Peyer's patch (tissue), 4 donors: Measurements from ENCODE around the gene DNAH3. TPM values are rescaled to one million over a fixed set of nuclear protein-coding genes. Genes with fewer than 3 reads are reported as not detected.

Experiments
- DNase-seq, 3 donors: peaks; one replicate each; pipeline ENCODE4 v3.0.0-alpha.2; 2017 to 2019
- H3K27ac ChIP-seq, 4 donors: fragments of 200-600 bp; sonication (generic); one replicate each; pipeline ENCODE4 v1.5.1; 2016 to 2019
- H3K27me3 ChIP-seq, 2 donors: fragments of 200-600 bp; sonication (generic); one replicate each; pipeline ENCODE4 v1.5.1; 2019
- H3K36me3 ChIP-seq, 3 donors: fragments of 200-600 bp; sonication (generic); one replicate each; pipeline ENCODE4 v1.5.1; 2016 to 2019
- H3K4me1 ChIP-seq, 4 donors: fragments of 200-600 bp; sonication (generic); one replicate each; pipeline ENCODE4 v1.5.1; 2016 to 2019
- H3K4me3 ChIP-seq, 4 donors: fragments of 200-600 bp; sonication (generic); 1 replicate in 3 of 4; 2 replicates in 1 of 4; pipeline ENCODE4 v1.5.1; 2016 to 2019; ENCODE audit warnings: mild to moderate bottlenecking in 1 of 4
- H3K9me3 ChIP-seq, 4 donors: fragments of 200-600 bp; sonication (generic); one replicate each; pipeline ENCODE4 v1.5.1; 2016 to 2019; ENCODE audit warnings: mild to moderate bottlenecking in 1 of 4
- POLR2A ChIP-seq, 2 donors: fragments of 450-650 bp; IDR thresholded peaks; one replicate each; pipeline ENCODE4 v1.5.1; 2017; ENCODE audit warnings: antibody characterized with exemption in 2 of 2, mild to moderate bottlenecking in 2 of 2, moderate library complexity in 2 of 2
- total RNA-seq, 4 donors: library from RNA; depleted of rRNA; stranded (reverse); fragments of >200 nt; gene quantifications; one replicate each; pipeline ENCODE4 v1.1.0, GENCODE V29; 2016
- TF ChIP-seq, protein P1 (sequence below), 6 experiments: fragments of 450-650 bp in 4 of 6; fragments of 200-600 bp in 2 of 6; sonication (generic) in 1 of 6; IDR thresholded peaks; one replicate each; pipeline ENCODE4 v1.5.1; 2017 to 2019; ENCODE audit warnings: antibody characterized with exemption in 6 of 6, mild to moderate bottlenecking in 3 of 6, moderate library complexity in 1 of 6

DNAH3 gene
- total RNA-seq, 4 donors from 2014 or later: 2.1 to 6.7 (median 4.5) TPM

DNA sequence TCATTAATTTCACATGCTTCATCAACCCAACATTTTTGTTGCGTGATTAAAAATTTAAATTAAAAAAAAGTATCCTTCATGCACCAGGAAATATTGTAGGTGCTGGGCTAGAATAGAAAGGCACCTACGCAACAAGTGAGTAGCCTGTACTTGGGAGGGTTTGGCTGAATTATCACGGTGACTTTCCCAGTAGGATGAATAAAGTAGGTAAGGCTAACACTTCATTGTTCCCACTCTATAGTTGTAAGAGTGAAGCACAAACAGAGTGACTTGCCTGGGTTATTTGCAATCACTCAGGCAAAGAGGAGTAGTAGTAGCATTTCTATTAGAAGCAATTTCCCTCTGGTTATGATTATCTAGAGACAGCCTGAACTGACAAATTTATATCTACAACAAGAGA lies 62.5 kb downstream of the DNAH3 start:
- DNase-seq: no peak
- no peaks in the 10 kb centered on the region for H3K36me3 ChIP-seq
- no peaks in the 10 kb centered on the region for H3K27me3 ChIP-seq
- no peak overlapping the region for H3K4me3 ChIP-seq
- H3K9me3 ChIP-seq: no peaks in the 10 kb centered on the region
- no peak overlapping the region for H3K27ac ChIP-seq
- TF ChIP-seq, protein P1, sequence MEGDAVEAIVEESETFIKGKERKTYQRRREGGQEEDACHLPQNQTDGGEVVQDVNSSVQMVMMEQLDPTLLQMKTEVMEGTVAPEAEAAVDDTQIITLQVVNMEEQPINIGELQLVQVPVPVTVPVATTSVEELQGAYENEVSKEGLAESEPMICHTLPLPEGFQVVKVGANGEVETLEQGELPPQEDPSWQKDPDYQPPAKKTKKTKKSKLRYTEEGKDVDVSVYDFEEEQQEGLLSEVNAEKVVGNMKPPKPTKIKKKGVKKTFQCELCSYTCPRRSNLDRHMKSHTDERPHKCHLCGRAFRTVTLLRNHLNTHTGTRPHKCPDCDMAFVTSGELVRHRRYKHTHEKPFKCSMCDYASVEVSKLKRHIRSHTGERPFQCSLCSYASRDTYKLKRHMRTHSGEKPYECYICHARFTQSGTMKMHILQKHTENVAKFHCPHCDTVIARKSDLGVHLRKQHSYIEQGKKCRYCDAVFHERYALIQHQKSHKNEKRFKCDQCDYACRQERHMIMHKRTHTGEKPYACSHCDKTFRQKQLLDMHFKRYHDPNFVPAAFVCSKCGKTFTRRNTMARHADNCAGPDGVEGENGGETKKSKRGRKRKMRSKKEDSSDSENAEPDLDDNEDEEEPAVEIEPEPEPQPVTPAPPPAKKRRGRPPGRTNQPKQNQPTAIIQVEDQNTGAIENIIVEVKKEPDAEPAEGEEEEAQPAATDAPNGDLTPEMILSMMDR (IDR thresholded peaks at IDR 0.05): no peak
- no peak for TF ChIP-seq POLR2A (IDR thresholded peaks at IDR 0.05)
- no peaks in the 10 kb centered on the region for H3K4me1 ChIP-seq

DNA sequence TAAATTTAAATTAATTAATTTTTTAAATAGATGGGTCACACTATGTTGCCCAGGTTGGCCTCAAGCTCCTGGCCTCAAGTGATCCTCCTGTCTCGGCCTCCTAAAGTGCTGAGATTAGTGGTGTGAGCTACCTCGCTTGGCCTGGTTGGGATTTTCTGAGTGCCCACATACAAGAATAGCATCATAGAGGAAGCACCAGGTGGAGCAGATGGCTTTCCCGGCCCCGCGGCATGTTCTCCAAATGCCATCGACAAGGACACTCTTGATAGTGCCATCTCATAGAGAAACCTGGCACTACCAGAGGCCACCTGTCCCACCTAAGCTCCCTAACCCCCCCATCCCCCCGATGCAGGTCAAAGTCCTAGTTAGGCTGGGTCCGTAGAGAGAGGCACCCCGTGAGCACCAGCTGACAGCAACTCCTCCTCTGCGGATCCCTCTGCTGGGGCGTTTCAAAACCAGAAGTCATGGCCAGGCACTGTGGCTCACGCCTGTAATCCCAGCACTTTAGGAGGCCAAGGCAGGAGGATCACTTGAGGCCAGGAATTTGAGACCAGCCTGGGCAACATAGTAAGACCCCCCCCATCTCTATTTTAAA lies 65.9 kb downstream of the DNAH3 start:
- Histone ChIP-seq H3K27ac (no peak overlapping the region), H3K9me3 (no peaks in the 10 kb centered on the region), H3K27me3 (no peaks in the 10 kb centered on the region), H3K4me1 (no peaks in the 10 kb centered on the region), H3K36me3 (no peaks in the 10 kb centered on the region), H3K4me3 (no peak overlapping the region)
- no peak for DNase-seq
- TF ChIP-seq, protein P1 (IDR thresholded peaks at IDR 0.05): no peak
- no peak for TF ChIP-seq POLR2A (IDR thresholded peaks at IDR 0.05)

DNA sequence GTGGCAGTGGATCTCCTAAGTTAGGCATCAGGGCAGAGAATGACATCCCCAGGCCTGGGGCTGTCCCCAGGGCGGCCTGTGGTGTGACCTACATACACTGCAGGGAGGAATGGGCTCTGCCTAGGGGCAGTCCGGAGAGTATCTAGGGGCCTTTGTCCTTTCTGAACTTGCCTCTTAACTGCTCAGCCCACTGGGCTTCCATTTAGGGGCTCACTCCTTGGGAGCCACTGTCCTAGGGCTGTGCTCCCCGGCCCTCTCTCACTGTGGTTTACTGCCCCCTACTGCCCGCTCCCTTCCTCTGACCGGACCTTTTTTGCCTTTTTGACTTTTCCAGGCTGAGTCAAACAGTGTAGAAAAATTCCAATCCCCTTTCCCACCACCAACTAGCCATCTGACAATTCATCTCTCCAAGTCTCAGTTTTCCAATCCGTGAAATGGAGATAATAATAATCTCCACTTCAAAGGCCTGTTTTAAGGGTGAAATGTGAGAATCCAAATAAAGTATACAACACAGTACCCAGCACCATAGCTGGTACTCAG lies 66.8 kb downstream of the DNAH3 start:
- H3K9me3 ChIP-seq: no peaks in the 10 kb centered on the region
- DNase-seq: peak; percentile 43 to 76 (median 68)
- TF ChIP-seq, protein P1 (IDR thresholded peaks at IDR 0.05): peak; percentile 2 to 75 (median 67)
- no peak for TF ChIP-seq POLR2A (IDR thresholded peaks at IDR 0.05)
- no peaks in the 10 kb centered on the region for H3K4me1 ChIP-seq
- H3K4me3 ChIP-seq: no peak overlapping the region
- H3K27me3 ChIP-seq: no peaks in the 10 kb centered on the region
- H3K36me3 ChIP-seq: no peaks in the 10 kb centered on the region
- H3K27ac ChIP-seq: no peak overlapping the region

DNA sequence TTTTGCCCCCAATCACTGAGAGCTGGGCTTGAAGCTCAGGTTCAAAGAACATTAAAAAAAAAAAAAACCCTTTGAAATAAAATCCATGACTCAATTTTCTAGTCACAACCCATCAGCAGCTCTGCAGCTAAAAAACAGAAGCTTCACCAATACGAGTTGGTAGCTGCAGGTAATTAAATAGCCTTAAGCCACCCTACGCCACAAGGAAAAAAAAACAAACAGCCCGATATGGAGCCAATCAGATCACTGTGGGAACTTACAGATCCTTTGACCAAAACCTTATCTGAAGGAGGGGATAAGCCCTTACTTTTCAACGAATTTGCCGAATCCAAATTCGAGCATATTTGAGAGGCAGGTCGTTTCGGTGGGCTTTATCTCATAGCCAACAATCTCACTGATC lies 69.3 kb downstream of the DNAH3 start:
- Histone ChIP-seq H3K4me3 (no peak overlapping the region), H3K9me3 (no peaks in the 10 kb centered on the region), H3K27me3 (no peaks in the 10 kb centered on the region), H3K4me1 (peaks cover 0 to 7% (median 0%) of the 10 kb centered on the region in 4 donors), H3K27ac (no peak overlapping the region), H3K36me3 (no peaks in the 10 kb centered on the region)
- TF ChIP-seq, protein P1 (IDR thresholded peaks at IDR 0.05): no peak
- no peak for TF ChIP-seq POLR2A (IDR thresholded peaks at IDR 0.05)
- no peak for DNase-seq

DNA sequence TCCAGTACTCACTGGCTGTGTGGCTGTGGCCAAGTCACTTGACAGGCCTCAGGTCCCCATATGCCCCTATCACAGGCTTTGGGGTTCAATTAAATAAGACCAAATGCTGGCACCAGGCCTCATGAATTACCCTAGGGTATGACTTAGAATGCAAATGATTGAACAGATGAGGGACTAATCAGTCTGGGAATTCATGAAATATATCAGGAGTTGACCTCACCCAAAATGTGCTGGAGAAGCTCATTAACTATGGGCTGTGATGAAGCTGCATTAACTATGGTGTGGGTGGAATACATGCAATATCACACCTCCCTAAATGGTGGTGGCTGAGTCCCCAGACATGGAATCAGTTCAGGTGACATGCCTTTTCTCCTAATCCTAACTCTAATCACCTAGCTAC lies 72.1 kb downstream of the DNAH3 start:
- Histone ChIP-seq H3K4me1 (peaks cover 0 to 7% (median 0%) of the 10 kb centered on the region in 4 donors), H3K9me3 (no peaks in the 10 kb centered on the region), H3K27ac (no peak overlapping the region), H3K4me3 (no peak overlapping the region), H3K27me3 (no peaks in the 10 kb centered on the region), H3K36me3 (no peaks in the 10 kb centered on the region)
- DNase-seq: no peak
- TF ChIP-seq, protein P1 (IDR thresholded peaks at IDR 0.05): no peak
- no peak for TF ChIP-seq POLR2A (IDR thresholded peaks at IDR 0.05)
